Umbilical cord (tissue), 2 donors: Measurements from ENCODE around the gene RFX1. TPM values are rescaled to one million over a fixed set of nuclear protein-coding genes. Genes with fewer than 3 reads are reported as not detected.
A peak's percentile ranks its signal among the peaks of the same experiment; 100 is the strongest.
"Not testable (repeated sequence)": the region's sequence is repeated elsewhere in the genome, so short reads cannot be mapped to it uniquely, and the experiment has no call there.

Experiments used
- DNase-seq: peaks from one replicate; pipeline ENCODE4 v3.0.0-alpha.2; 2015; ENCODE audit warnings: low spot score
- total RNA-seq: library from RNA; depleted of rRNA; stranded (reverse); fragments of >200 nt; gene quantifications from one replicate; pipeline ENCODE4 v1.2.3, GENCODE V29; 2014; ENCODE audit warnings: low replicate concordance; ENCODE audit not compliant: insufficient read depth

Gene RFX1
- total RNA-seq, 1 donor from 2014 or later: 1.9 TPM

GRCh38 chr19:13937479-13938300 is 68.4 kb downstream of the RFX1 start:
- no peak for DNase-seq

DNA sequence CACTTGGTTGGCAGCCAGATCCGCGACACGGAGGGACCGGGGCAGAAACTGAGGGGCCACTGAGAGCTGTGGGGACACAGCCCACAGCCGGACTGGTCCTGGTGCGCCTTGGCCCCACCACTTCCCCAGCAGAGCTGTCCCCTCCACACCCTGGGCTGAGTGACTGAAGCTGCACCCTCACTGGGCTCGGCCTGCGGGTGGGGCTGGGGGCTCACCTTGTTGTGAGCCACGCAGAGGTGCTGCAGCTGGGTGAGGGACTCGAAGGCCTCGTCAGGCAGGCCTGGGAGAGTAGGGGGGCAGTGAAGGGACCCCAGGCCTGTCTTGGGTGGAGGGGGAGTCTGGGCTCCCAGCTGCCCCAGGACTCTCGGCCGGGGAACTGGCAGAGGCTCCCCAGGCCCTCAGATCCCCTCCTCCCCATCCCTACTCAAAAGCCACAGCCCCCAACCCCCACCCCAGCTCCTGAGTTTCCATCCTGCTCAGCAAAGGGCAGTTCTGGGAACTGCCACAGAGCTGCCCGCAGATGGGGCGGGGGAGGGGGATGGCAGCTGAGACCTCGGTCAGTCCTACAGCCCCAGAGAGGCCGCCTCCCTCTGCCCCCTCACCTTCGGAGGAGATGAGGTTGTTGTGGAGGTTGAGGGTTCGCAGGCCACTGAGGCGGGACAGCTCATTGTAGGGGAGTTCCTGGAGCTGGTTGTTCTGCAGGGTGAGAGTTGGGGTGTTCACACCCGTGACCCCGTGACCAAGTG is 70.2 kb downstream of the RFX1 start:
- DNase-seq: no peak

- DNase-seq: no peak
Measured at GRCh38 chr19:13934785-13935109, 71.4 kb downstream of the RFX1 start.

DNA sequence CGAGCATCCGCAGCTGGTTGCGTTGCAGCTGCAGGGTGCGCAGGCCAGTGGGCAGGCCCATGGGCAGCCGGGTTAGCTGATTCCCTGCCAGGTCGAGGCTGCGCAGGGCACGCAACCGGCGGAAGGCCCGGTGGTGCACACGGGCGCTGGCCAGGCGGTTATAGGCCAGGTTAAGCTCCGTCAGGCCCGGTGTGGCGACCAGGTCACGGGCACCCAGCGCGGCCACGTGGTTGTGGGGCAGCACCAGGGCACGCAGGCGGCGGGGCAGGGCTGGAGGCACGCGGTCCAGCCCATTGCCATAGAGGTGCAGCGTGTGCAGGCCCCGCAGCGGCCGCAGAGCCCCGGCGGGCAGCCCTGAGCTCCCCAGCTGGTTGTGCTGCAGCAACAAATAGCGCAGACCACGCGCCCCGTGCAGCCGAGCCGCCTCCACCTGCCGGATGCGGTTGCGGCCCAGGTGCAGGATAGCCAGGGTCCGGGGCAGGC is 73.2 kb downstream of the RFX1 start:
- no peak for DNase-seq

DNA sequence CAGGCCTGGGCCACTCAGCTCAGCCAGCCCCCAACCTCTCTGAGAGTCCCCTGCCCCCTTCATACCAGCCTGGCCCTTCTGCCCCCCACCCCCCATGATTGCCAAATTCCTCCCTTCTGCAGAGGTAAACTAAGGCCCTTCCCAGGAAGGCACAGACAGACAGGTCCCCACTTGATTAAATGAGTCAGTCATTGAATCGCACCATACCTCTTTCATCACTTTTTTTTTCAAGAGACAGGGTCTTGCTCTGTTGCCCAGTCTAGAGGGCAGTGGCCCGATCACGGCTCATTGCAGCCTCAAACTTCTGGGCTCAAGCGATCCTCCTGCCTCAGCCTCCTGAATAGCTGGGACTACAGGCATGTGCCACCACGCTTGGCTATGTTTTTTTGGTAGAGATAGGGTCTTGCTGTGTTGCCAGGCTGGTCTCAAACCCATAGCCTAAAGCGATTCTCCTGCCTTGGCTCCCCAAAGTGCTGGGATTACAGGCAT is 73.9 kb downstream of the RFX1 start:
- DNase-seq: no peak

DNA sequence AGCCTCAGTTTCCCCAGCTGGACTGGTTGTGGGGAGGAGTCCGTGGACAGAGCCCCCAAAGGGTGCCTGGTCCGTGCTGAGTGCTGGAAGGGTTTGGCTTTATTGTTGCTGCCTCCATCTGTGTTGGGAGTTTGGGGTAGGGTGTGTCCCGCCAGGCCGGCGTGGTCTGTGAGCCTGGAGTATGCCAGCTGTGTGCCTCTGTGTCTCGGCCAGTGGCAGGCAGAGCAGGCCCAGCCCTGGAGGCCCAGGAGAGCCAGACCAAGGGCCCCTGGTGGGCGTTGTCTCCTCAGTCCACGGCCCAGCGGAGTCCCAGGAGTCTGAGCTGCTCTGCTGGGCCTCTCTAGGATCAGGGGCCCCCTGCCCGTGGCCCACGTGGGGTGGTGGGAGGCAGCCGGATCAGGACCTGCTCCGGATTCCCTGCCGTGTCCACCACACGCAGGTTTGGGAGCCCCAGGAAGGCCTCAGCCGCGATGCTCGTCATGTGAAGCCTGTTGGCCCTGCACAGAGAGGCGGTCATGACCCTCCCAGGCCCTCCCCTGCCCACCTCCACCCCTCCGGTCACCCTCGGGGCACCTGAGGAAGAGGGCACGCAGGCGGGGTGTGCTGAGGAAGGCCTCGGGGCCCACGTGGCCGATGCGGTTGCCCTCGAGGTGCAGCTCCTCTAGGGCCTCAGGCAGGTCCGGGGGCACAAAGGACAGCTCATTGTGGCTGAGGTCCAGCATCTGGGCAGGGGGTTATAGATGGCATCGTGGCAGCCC is 74.5 kb downstream of the RFX1 start:
- DNase-seq: no peak

GRCh38 chr19:13930402-13930801 is 75.7 kb downstream of the RFX1 start:
- no peak for DNase-seq

DNA sequence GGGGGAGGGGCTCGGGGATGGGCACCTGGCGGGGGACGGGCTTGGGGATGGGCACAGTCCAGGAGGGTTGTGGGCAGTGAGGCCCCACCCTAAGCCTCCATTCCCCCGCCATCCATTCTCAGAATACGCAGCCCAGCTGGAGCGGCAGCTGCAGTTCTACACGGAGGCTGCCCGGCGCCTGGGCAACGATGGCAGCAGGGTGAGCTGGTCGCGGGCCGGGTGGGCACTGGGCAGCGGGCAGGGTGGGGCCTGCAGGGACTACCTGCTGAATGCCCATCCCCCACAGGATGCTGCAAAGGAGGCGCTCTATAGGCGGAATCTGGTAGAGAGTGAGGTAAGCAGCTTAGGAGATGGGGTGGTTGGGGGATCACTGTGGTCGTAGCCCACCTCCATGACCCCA is 76.2 kb downstream of the RFX1 start:
- no peak for DNase-seq

DNA sequence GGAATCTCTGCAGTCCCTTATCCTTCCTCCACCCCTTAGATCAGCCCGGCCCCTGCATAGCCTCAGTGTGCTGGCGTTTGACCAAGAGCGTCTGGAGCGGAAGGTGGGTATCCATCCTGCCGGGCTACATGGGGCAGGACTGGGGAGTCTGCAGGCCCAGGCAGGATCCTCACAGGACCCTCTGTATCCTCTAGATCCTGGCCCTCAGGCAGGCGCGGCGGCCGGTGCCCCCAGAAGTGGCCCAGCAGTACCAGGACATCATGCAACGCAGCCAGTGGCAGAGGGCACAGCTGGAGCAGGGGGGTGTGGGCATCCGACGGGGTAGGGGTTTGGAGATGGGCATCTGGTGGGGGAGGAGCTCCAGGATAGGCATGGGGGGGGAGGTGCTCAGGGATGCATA is 76.8 kb downstream of the RFX1 start:
- DNase-seq: peak; percentile 48

DNA sequence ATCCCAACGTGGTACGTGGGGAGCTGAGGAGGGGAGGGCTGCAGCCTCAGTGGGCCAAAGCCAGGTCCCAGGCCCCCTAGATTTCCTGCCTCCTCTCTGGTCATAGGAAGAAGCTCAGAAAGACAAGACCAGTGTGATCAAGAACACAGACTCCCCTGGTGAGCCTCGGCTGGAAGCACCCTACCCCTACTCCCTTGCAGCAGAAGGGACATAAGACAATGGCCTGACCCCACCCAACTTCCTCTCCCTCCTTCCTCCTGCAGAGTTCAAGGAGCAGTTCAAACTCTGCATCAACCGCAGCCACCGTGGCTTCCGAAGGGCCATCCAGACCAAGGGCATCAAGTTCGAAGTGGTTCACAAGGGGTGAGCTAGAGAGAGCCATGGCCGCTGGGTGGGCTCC is 79.4 kb downstream of the RFX1 start:
- DNase-seq: no peak

DNA sequence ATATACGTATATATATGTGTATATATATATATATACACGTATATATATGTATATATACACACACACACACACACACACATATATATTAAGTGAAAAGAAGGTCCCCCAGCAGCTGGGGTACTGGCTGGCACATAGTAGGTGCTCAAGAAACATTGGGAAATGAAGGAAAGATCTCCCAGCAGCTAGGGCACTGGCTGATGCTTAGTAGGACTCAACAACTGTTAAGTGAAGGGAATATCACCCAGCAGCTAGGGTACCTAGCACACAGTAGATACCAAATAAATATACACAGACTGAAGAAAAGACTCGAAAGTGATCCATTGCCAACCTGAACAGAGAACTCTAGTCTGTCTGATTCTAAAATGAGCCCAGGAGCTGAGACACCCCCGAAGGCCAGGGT is 80.1 kb downstream of the RFX1 start:
- no peak for DNase-seq

GRCh38 chr19:13923194-13923987 is 82.7 kb downstream of the RFX1 start:
- DNase-seq: no peak

DNA sequence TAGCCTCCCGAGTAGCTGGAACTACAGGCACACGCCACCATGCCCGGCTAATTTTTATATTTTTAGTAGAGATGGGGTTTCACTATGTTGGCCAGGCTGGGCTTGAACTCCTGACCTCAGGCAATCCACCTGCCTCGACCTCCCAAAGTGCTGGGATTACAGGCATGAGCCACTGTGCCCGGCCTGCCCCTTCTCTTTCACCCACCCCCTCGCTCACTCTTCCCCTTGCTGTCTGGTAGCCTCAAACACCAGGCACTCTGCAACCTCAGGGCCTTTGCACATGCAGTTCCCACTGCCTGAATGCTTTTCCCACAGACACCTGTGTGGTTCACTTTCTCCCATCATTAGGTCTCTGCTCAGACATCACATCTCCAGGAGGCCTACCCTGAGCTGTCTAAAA is 84.0 kb downstream of the RFX1 start:
- DNase-seq: not testable (repeated sequence)

DNA sequence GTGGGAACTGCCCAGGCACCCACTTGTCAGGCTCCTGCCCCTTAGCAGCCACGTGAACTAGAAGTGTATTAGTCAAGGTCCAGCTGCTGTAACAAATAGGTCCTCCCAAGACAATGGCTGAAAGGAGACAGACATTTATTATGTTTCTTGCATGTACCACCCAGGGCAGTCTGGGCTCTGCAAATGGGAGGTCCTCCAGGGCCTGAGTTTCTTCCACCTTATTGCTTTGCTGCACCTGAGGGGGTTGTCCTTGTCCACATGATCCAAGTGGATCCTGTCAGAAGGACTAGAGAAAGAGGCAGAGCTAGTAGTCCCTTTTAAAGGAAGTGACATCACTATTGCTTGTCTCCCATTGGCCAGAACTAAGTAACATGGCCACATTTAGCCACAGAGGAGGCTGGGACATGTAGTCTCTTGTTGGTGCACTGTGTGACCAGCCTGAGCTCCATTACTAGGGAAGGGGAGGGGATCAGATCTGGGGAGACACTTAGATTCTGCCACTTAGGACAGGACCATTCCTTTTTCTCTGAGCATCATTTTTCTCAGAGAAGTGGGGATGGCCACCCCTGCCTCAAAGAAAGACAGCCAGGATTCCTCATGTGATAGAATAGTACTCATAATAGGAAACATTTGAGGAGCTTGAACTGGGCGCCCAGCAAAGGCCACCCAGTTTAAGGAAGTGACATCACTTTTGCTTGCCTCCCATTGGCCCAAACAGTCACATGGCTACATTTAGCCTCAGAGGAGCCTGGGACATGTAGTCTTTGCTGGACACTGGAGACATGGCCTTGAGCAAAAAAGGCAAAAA is 85.0 kb downstream of the RFX1 start:
- peak; percentile 26 for DNase-seq

DNA sequence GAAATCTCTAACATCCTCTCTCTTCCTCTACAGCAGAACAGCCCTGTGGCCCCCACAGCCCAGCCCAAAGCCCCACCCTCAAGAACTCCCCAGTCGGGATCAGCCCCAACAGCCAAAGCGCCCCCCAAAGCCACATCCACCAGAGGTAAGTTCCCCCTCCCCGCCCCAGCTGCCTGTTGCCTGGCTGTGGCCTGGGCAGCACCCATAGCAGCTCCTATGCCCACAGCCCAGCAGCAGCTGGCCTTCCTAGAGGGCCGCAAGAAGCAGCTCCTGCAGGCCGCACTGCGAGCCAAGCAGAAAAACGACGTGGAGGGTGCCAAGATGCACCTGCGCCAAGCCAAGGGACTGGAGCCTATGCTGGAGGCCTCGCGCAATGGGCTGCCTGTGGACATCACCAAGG is 85.6 kb downstream of the RFX1 start:
- DNase-seq: no peak

GRCh38 chr19:13918726-13919411 is 87.3 kb downstream of the RFX1 start:
- no peak for DNase-seq

DNA sequence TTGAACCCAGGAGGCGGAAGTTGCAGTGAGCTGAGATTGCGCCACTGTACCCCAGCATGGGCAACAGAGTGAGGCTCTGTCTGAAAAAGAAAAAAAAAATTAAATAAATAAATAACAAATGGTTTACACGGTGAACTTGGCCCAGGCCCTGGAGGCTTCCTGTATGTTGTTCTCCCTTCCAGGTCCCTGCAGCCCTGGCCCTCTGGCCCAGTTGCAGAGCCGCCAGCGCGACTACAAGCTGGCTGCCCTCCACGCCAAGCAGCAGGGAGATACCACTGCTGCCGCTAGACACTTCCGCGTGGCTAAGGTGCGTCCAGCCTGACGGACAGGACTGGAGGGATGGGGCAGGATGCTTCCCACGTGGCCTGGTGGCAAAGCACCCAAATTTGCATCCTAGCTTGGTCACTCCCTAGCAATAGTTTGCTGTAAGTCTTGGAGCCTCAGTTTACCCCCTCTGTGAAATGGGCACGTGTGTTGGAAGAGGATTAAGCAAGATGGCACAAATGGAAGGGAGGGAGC is 88.2 kb downstream of the RFX1 start:
- DNase-seq: no peak

DNA sequence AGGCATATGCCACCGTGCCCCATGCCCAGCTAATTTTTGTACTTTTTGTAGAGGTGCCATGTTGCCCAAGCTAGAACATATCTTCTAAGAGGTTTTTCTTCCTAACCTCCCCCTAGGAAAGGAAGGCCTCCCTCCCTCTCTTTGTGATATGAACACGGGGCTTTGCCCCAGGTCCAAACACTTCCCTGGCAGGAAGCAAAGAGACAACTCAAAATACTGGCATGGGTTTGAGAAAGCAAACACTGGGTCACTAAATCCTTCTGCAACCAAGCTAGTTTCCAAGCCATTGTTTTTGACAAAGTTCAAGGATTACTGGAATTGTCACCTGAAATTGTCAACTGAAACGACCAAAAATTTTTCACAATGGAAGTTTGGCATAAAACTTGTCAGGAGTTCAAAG is 91.3 kb downstream of the RFX1 start:
- DNase-seq: no peak

DNA sequence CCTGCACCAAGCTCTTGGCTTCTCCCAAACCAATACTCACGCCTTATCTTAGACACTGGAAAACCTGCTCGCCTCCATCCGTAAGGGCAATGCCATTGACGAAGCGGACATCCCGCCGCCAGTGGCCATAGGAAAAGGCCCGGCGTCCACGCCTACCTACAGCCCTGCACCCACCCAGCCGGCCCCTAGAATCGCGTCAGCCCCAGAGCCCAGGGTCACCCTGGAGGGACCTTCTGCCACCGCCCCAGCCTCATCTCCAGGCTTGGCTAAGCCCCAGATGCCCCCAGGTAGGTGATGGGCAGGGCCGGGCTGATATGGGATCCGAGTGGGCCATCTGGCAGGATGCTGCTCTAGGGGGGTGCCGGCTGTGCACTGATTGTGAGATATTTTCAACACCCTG is 92.8 kb downstream of the RFX1 start:
- no peak for DNase-seq
